GM21786 (cell line): Measurements from ENCODE around the gene TAS2R13.

Experiments used
- ATAC-seq: cut with Tn5 transposase; IDR thresholded peaks from one replicate; pipeline ENCODE4 v1.9.1; 2021; ENCODE audit not compliant: unreplicated experiment

TAS2R13 gene

DNA sequence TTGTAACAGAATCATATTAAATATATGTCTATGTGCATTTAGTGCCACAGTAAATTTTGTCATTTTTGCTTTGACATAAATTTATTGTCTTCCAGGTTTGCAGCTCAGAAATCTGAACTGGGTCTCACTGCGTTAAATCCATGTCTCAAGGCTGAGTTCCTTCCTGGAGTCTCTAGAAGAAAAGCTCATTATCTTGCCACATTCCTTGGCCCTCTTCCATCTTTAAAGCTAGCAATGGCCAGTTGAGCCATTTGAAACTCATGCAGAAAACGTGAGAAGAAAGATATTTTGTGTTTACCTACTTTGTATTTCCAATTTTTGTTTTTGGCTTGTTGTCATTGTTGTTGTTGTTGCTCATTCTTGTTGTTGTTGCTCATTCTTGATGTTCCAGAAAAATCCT lies 36.0 kb downstream of the TAS2R13 start:
- no peak for ATAC-seq

DNA sequence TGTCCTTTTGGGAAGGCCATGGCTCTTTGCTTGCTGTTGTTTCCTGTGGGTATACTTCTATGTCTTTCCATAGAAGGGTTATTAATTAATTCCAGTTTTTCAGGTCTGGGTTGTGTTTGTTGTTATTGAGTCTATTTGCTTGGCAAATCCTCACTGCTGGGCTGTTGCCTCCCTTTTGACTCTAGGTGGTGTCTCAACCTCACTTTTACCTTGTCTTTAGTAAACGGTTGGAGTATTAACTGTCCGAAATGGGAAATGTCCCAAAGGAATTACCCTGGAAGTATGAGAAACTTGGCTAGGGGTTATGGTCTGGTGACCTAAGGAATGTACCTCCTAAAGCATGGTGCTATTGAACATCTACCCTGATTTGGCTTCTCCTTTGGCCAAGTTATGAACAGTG lies 42.0 kb downstream of the TAS2R13 start:
- ATAC-seq = no peak

GRCh38 chr12:10863512-10864218 lies 45.7 kb downstream of the TAS2R13 start:
- no peak for ATAC-seq

DNA sequence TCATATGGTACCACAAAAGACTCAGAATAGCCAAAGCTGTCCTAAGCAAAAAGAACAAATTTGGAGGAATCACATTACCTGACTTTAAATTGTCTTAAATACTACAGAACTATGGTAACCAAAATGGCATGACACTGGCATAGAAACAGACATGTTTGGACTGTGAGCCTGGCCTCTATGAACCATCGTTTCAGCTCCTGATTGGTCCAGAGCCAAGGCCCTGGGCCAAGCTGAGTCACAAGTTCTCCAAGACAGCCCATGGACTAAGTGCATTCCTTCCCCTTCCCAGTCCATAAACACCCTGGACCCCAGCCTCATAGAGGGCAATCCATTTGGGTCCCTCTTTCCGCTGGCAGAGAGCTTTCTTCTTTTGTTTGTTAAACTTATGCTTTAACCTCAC lies 48.0 kb downstream of the TAS2R13 start:
- no peak for ATAC-seq
